Keratinocyte (primary cell): ENCODE results near the gene DENND1A. TPM values are rescaled to one million over a fixed set of nuclear protein-coding genes. Genes with fewer than 3 reads are reported as not detected.

ENCODE experiments used
- DNase-seq: peaks from one replicate; pipeline ENCODE4 v3.0.0-alpha.2; 2011; ENCODE audit warnings: low read depth, missing footprints, low spot score
- FAIRE-seq: peaks from 2 replicates; lab custom pipeline; 2011; peaks lifted over from hg19 to GRCh38; lab: Jason Lieb, UNC
- H2AFZ ChIP-seq: 2 replicates; pipeline ENCODE4 v1.6.0; 2012; ENCODE audit warnings: low read length, control low read depth, inconsistent platforms; ENCODE audit not compliant: control insufficient read depth
- H3K27ac ChIP-seq: 2 replicates; pipeline ENCODE4 v1.5.1; 2011; ENCODE audit warnings: low read length; ENCODE audit not compliant: control insufficient read depth, insufficient read depth
- H3K27me3 ChIP-seq: 3 replicates; pipeline ENCODE4 v1.6.0; 2011; ENCODE audit warnings: low read length; ENCODE audit not compliant: control insufficient read depth, insufficient read depth; ENCODE audit errors: extremely low read depth
- H3K36me3 ChIP-seq, 2 experiments: 2 replicates in 1 of 2; 3 replicates in 1 of 2; pipeline ENCODE4 v1.5.1; 2011; ENCODE audit warnings: low read length in 2 of 2, mild to moderate bottlenecking in 1 of 2; ENCODE audit not compliant: control insufficient read depth in 2 of 2, insufficient read depth in 2 of 2; ENCODE audit errors: extremely low read depth in 1 of 2
- H3K4me1 ChIP-seq: 3 replicates; pipeline ENCODE4 v1.5.1; 2011; ENCODE audit warnings: low read length; ENCODE audit not compliant: control insufficient read depth, insufficient read depth; ENCODE audit errors: extremely low read depth
- H3K4me2 ChIP-seq: 3 replicates; pipeline ENCODE4 v1.6.0; 2011; ENCODE audit warnings: low read depth, low read length; ENCODE audit not compliant: control insufficient read depth, insufficient read depth; ENCODE audit errors: extremely low read depth
- H3K4me3 ChIP-seq, 3 experiments: fragments of 200-600 bp in 1 of 3; sonication (generic) in 1 of 3; 2 replicates in 2 of 3; 3 replicates in 1 of 3; pipeline ENCODE4 v1.5.1; 2011 to 2016; ENCODE audit warnings: low read length in 3 of 3, mild to moderate bottlenecking in 3 of 3, control low read depth in 2 of 3, inconsistent platforms in 1 of 3, low read depth in 1 of 3, mixed read lengths in 1 of 3, mixed run types in 1 of 3, moderate library complexity in 1 of 3; ENCODE audit not compliant: control insufficient read depth in 2 of 3, insufficient read depth in 2 of 3; ENCODE audit errors: extremely low read depth in 1 of 3
- H3K79me2 ChIP-seq: 2 replicates; pipeline ENCODE4 v1.6.0; 2012; ENCODE audit warnings: low read length; ENCODE audit not compliant: control insufficient read depth, insufficient read depth
- H3K9ac ChIP-seq: 3 replicates; pipeline ENCODE4 v1.6.0; 2011; ENCODE audit warnings: low read length; ENCODE audit not compliant: control insufficient read depth, insufficient read depth; ENCODE audit errors: extremely low read depth
- H3K9me1 ChIP-seq: 3 replicates; pipeline ENCODE4 v1.6.0; 2011; ENCODE audit warnings: low read length; ENCODE audit not compliant: control insufficient read depth, insufficient read depth; ENCODE audit errors: extremely low read depth
- H3K9me3 ChIP-seq: 2 replicates; pipeline ENCODE4 v1.5.1; 2012; ENCODE audit warnings: low read depth, low read length; ENCODE audit not compliant: control insufficient read depth
- H4K20me1 ChIP-seq: 3 replicates; pipeline ENCODE4 v1.6.0; 2011; ENCODE audit warnings: low read length; ENCODE audit not compliant: control insufficient read depth, insufficient read depth; ENCODE audit errors: extremely low read depth
- EZH2 ChIP-seq: IDR thresholded peaks from one replicate; pipeline ENCODE4 v1.6.1; 2012; ENCODE audit warnings: inconsistent platforms, mild to moderate bottlenecking, low read length, moderate library complexity
- dilution Hi-C: fragments of 300-500 bp; cut with MboI; formaldehyde crosslinking; loops from one replicate; pipeline ENCODE4 v1.7.0; 2020; ENCODE audit warnings: low sequenced_read_pairs; ENCODE audit not compliant: extremely low pct_ligation_motif_present
- polyA plus RNA-seq, 5 experiments: library from polyadenylated mRNA; depleted of rRNA in 3 of 5; stranded (reverse) in 3 of 5; stranded (forward) in 1 of 5; unstranded in 1 of 5; fragments of >200 nt; gene quantifications; 1 replicate in 1 of 5; 2 replicates in 3 of 5; 3 replicates in 1 of 5; pipeline versions ENCODE4 v1.2.1 to v1.2.3, GENCODE V29; 2011 to 2012; ENCODE audit warnings: missing spikeins in 2 of 5, low read depth in 1 of 5, low replicate concordance in 1 of 5
- TF ChIP-seq, protein P1 (sequence below), 3 experiments: IDR thresholded peaks in 1 of 3; conservative IDR thresholded peaks in 1 of 3; optimal IDR thresholded peaks in 1 of 3; 2 replicates in 2 of 3; 3 replicates in 1 of 3; pipeline versions ENCODE3 to v1.5.1; 2011; ENCODE audit warnings: low read length in 3 of 3, mild to moderate bottlenecking in 3 of 3, moderate library complexity in 2 of 3, control low read depth in 1 of 3, inconsistent platforms in 1 of 3; ENCODE audit not compliant: insufficient read depth in 2 of 3; ENCODE audit errors: extremely low read depth in 1 of 3

DENND1A gene
- polyA plus RNA-seq, 1 donor (not counting 4 experiments of a cell fraction or from before 2014, with no cell fraction given) = 13.0 TPM

DNA sequence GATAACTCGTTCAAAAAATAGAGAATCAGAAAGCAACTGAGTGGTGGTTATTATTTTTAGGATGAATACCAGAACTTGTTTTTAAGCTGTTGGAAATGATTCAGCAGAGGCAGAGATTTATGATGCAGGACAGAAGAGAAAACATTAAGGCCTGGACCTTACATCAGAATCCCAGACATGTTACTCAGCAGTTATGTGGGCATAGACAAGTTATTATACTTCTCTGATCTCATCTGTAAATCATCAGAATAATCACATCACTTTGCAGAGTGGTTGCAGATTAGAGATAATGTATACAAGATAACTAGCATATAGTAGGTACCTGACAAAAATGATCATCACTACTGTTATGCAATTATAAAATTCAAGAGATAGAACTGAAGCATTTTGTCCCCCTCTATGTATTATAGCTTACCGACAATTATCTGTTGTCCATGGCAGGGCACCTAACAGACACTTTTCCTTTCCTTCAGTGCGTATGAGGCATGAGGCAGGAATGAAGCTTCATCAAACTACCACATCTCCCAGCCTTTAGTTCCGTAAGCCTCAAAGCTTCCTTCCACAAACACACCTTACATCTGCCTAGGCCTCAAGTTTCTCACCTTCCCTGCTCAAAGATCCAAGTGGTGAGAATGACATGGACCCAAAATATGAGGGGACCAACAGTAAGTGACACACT lies 165.9 kb downstream of the DENND1A start:
- DNase-seq (no peak), FAIRE-seq (no peak)
- no peak overlapping the region for H3K9ac ChIP-seq
- no peaks in the 10 kb centered on the region for H3K9me3 ChIP-seq
- no peaks in the 10 kb centered on the region for H3K9me1 ChIP-seq
- H3K4me3 ChIP-seq = no peak overlapping the region
- dilution Hi-C loops = no loop called here
- TF ChIP-seq, protein P1, sequence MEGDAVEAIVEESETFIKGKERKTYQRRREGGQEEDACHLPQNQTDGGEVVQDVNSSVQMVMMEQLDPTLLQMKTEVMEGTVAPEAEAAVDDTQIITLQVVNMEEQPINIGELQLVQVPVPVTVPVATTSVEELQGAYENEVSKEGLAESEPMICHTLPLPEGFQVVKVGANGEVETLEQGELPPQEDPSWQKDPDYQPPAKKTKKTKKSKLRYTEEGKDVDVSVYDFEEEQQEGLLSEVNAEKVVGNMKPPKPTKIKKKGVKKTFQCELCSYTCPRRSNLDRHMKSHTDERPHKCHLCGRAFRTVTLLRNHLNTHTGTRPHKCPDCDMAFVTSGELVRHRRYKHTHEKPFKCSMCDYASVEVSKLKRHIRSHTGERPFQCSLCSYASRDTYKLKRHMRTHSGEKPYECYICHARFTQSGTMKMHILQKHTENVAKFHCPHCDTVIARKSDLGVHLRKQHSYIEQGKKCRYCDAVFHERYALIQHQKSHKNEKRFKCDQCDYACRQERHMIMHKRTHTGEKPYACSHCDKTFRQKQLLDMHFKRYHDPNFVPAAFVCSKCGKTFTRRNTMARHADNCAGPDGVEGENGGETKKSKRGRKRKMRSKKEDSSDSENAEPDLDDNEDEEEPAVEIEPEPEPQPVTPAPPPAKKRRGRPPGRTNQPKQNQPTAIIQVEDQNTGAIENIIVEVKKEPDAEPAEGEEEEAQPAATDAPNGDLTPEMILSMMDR (optimal IDR thresholded peaks at IDR 0.05 in 1 of 3, IDR thresholded peaks at IDR 0.05 in 1 of 3, conservative IDR thresholded peaks at IDR 0.05 in 1 of 3; ENCODE audit: extremely low read depth in 1 of 3, insufficient read depth in 2 of 3, low read length in 3 of 3) = no peak
- TF ChIP-seq EZH2 = no peak
- H3K36me3 ChIP-seq = no peaks in the 10 kb centered on the region
- no peaks in the 10 kb centered on the region for H3K79me2 ChIP-seq
- no peaks in the 10 kb centered on the region for H3K27me3 ChIP-seq
- H2AFZ ChIP-seq = no peak overlapping the region
- H3K27ac ChIP-seq = no peak overlapping the region
- H3K4me2 ChIP-seq = no peak overlapping the region
- no peaks in the 10 kb centered on the region for H4K20me1 ChIP-seq
- H3K4me1 ChIP-seq = no peaks in the 10 kb centered on the region

DNA sequence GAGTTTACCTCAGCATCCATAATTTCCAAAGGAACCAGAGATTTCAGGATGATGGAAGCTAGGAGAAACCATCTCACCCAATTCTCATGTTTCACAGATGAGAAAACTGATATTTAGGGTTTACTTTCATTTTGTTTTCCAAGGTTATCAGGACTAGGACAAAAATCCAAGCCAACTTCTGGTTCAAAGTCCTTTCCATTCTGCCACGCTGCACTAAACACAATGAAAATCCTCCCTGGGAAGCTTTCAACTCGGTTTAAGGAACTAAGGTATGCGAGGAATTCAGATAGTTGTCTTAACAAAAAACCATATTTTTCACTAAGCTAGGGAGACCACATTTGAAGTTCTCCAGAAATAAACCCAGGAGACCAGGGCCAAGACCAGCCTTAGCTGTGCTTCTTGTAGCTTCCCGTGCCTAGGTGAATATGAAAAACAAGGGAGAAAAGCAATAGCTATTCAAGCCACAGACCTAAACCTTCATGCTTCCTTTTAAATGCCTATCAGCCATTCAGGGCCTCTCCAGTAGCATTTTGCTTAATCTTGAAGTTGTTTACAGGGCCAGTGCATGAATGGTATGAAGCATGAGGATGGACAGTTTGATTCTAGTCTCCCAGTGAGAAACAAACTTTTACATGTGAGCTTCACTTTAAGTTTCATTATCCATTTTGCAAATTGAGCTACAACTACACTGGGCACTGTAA lies 167.9 kb downstream of the DENND1A start:
- dilution Hi-C loops = no loop called here
- no peak overlapping the region for H3K4me2 ChIP-seq
- FAIRE-seq = no peak
- no peaks in the 10 kb centered on the region for H3K4me1 ChIP-seq
- no peak for DNase-seq
- no peaks in the 10 kb centered on the region for H3K36me3 ChIP-seq
- H3K9me3 ChIP-seq = no peaks in the 10 kb centered on the region
- no peaks in the 10 kb centered on the region for H4K20me1 ChIP-seq
- H3K9ac ChIP-seq = no peak overlapping the region
- H3K27ac ChIP-seq = no peak overlapping the region
- no peak overlapping the region for H2AFZ ChIP-seq
- H3K79me2 ChIP-seq = no peaks in the 10 kb centered on the region
- no peaks in the 10 kb centered on the region for H3K9me1 ChIP-seq
- TF ChIP-seq EZH2 = no peak
- TF ChIP-seq, protein P1 (optimal IDR thresholded peaks at IDR 0.05 in 1 of 3, IDR thresholded peaks at IDR 0.05 in 1 of 3, conservative IDR thresholded peaks at IDR 0.05 in 1 of 3; ENCODE audit: extremely low read depth in 1 of 3, insufficient read depth in 2 of 3, low read length in 3 of 3) = no peak
- no peaks in the 10 kb centered on the region for H3K27me3 ChIP-seq
- no peak overlapping the region for H3K4me3 ChIP-seq
